Stimulated activated CD4-positive, alpha-beta T cell treated with anti-CD3 and anti-CD28 coated beads, Interleukin-4, amount 100 ng/mL, for 4 hours (primary cell): Measurements from ENCODE around the gene HCN1.

Experiments
- DNase-seq, 2 experiments: peaks; one replicate each; pipeline ENCODE4 v3.0.0-alpha.2; 2020

HCN1 gene

DNA sequence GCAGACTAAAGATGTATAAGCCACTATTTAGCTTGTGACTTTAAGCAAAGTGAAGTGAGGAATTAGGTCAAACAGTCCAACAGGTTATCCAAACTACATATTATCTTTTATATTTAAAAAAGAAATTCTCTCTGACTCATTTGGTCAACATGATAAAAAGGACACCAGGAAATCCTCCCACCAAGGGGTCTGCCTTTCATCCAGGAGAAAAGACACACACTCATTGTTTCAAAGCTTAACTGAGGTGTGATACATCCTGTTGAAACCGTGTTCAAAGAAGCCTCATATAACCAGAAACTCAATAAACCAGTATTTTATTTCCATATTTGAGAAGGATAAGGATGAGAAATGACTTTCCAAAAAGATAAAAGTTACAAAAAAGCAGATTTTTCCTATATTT lies 417.1 kb downstream of the HCN1 start:
- DNase-seq = no peak

DNA sequence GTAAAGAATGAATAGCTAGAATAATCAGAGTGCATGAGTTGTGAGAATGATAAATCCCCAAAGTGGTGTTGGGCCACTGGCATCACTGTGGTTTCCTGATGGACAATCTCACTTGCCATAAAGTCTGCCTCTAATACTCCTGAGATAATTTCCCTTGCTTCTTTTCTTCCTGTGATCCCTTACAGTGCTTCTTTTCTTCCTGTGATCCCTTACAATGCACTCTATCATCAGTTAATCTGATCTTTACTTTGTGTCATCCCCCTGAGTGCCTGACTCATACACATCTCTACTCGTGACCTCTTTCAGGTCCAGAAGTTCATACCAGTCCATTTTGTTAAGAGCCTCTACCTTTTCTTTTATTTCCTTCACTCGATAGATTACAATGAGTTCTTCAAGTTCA lies 418.3 kb downstream of the HCN1 start:
- DNase-seq = no peak

DNA sequence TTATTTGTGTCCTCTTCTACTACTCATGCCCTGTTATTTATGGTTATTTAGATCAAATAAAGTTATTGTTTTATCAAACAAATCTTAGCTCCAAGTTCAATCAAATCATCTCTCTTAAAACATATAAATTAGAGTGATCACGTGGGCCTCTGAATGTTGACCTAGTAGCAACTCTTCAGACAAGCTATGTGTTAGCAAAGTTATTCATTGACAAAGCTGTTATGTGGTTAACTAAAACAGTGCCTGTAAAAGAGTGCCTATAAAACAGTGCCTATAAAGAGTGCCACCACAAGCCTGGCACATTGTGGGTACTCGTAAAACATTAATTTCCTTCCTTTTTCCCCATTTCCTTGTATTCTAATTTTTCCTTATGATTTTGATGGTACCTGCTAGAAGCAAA lies 421.9 kb downstream of the HCN1 start:
- no peak for DNase-seq

DNA sequence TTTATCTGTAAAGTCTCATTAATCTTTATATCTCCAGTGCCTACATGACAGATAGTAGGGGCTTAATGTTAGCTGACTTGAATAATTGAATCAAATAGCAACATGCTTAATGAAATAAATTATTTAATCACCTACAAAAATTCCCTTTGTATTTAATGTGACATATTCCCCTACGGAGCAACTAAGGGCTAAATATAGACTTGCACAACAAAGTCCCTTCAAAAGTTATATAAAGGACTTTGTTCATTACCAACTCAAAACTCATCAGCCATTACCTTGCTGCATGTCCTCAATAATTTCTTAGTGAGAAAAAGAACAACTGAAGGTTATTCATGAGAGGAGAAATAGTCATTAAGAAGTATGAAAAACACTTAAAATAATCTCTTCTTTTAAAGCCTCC lies 424.6 kb downstream of the HCN1 start:
- DNase-seq = no peak

DNA sequence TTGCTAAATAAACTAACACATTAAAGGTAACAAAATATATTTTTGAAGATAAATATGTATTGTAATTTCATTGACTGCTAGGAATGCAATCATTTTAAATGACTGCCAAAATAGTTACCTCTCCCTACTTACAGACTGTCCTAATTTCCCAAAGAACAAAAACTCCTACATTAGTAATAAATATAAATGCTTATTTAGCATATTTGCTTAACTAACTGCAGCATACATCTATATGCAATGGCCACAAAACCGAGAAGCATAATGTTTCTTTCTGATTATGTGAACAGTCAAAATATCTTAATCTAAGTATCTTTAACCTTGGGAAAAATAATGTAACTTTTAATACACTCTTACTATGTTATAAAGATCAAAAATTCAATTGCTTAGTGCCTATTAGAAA lies 431.7 kb downstream of the HCN1 start:
- no peak for DNase-seq

DNA sequence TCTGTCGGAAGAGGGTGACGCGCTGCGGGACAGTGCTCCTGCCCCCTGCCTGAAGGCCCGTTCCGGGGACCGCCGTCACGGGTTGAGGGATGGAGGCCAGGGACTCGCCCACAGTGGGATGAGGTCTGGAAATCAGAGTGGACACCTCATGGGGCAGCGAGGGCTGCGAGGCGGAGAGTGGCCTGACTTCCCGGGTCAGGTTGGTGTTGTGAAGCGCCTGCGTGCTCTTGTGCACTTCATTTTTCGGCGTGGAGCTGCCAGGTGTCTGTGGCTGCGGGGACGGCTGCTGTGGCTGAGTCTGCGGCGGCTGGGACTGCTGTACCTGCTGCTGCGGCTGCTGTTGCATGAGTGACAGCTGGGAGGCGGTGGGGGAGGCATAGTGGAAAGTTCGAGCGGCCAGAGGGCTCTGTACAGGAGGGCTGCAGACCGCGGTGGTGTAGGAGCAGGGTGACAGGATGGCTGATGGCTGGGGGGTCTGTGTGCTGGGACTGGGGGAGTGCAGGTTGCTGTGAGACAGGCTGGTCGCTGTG lies 434.1 kb downstream of the HCN1 start:
- DNase-seq = no peak

DNA sequence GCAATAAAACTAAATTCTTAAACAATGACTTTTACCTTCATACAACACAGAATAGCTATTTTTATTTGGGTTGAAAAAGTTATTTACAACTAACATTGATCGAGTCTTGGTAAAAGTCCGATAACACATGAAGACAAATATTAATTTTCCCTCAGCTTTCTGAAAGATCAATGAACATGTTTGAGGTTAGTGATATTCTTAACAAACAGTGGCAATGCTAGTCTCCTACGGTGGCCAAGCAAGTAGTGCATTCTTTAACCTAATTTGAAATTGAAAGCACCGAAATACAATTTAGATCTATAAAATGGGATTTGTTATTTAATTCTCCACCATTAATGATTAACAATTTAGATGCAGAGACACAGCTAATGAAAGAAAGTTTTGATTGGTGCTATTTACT lies 435.1 kb downstream of the HCN1 start:
- DNase-seq = no peak

DNA sequence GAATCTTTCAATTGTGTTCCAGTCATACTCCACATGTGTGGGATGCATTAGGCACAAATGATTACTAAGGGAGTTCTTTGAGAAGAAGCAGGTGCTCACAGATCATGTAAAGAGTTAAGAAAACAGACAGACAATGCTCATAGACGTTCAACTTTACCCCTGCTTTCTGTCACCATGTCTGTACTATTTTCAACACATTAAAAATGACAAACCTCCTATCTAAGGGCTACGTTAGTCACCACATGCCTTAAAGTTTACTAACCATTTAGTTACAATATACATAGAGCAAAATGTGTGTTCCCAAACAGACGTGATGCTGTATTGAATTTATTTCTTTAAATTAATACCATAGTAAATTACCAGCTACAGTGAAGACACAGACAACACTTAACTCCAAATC lies 435.9 kb downstream of the HCN1 start:
- DNase-seq = no peak

DNA sequence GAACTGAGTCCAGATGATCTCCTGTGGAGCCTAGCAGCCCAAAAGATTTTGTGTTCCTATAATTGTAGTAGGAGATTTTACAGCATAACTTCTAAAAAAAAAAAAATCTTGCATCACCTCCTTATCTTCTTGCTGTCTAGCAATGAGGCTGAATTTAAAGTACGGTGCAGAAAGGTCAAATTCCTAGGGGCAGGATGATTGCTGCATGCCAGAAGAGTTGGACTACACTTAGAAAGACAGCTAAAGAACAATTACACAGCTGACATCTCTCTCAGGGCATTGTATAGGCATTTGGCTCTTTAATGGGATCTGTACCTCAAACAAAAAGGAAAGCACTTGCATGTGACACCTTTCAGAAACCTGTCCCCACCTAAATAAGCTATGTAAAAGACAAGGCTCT lies 443.2 kb downstream of the HCN1 start:
- no peak for DNase-seq

DNA sequence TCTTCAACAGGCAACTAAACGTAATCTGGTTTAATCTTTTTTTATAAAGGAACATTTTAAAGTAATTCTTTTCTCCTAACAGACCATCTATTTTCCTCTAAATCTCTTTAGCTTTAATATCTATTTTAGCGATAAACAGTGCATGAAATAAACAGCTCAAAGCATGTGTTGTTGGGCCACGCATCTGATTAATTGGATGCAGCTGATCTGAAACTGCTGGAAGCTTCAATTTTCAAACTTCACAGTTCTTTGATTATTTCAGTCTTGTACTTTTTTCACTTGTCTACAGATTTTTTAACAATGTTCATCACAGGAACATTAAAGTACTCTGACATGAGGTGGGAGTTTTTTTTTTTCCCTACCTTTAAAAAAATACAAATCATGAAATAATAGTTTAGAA lies 443.6 kb downstream of the HCN1 start:
- no peak for DNase-seq

DNA sequence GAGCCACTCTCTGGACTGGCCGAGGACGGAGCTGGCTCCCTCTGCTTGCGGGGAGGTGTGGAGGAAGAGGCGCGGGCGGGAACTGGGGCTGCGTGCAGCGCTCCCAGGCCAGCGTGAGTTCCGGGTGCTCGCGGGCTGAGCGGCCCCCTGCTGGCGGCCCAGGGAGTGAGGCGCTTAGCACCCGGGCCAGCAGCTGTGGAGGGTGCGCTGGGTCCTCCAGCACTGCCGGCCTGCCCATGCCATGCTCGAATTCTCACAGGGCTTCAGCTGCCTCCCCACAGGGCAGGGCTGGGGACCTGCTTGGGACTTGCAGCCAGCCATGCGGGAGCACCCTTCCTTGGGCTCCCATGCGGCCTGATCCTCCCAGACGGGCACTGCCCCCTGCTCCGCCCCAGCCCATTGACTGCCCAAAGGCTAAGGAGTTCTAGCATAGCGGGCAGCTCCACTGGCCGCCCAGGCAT lies 470.6 kb downstream of the HCN1 start:
- no peak for DNase-seq

DNA sequence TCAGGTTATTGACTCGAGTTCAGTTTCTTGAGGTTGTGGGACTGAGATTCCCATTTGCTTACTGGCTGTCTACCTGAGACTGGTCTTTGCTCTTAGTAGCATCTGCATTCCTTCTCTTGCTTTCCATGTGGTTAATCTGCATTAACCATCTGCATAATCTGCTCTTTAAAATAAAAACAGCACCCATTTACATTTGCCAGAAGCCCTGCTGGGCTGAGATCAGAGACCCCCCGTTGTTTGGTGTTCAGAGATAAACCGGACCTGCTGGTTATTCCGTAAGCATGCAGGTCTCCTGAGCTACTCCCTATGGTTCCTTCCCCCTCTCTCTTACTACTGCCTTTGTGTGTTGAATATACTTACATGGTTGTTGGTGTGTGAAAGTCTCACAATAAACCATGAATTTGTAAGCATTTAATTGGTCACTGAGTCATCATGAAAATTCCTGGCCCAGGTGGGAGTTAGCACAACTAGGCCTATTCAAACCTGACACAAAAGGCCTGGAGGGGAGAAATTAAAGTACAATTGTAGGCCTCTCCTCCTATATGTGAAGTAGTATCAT lies 490.7 kb downstream of the HCN1 start:
- no peak for DNase-seq
